Smooth muscle cell (in vitro differentiated cells): ENCODE results near the gene TBX1. TPM values are rescaled to one million over a fixed set of nuclear protein-coding genes. Genes with fewer than 3 reads are reported as not detected.

Experiments used
- DNase-seq: peaks from one replicate; lab custom pipeline; 2025; ENCODE audit not compliant: unreplicated experiment; lab: John Stamatoyannopoulos, UW
- H2AFZ ChIP-seq: fragments of 200-600 bp; sonication (generic); 2 replicates; pipeline ENCODE4 v1.6.0; 2016; ENCODE audit warnings: antibody characterized with exemption, low read depth, mild to moderate bottlenecking
- H3F3A ChIP-seq: fragments of 200-600 bp; sonication (generic); 2 replicates; pipeline ENCODE4 v1.6.0; 2017; ENCODE audit warnings: antibody characterized with exemption, low read depth
- H3K27ac ChIP-seq: fragments of 200-600 bp; sonication (generic); 2 replicates; pipeline ENCODE4 v1.5.1; 2016; ENCODE audit warnings: low read depth, mild to moderate bottlenecking
- H3K27me3 ChIP-seq: fragments of 200-600 bp; sonication (generic); 2 replicates; pipeline ENCODE4 v1.6.1; 2016; ENCODE audit warnings: low read depth, mild to moderate bottlenecking
- H3K36me3 ChIP-seq: fragments of 200-600 bp; sonication (generic); 2 replicates; pipeline ENCODE4 v1.5.1; 2016; ENCODE audit warnings: low read depth
- H3K4me1 ChIP-seq: fragments of 200-600 bp; sonication (generic); 2 replicates; pipeline ENCODE4 v1.5.1; 2016; ENCODE audit warnings: low read depth
- H3K4me2 ChIP-seq: fragments of 200-600 bp; sonication (generic); 2 replicates; pipeline ENCODE4 v1.6.0; 2016; ENCODE audit warnings: mild to moderate bottlenecking
- H3K4me3 ChIP-seq: fragments of 200-600 bp; sonication (generic); 2 replicates; pipeline ENCODE4 v1.5.1; 2016; ENCODE audit warnings: mild to moderate bottlenecking
- H3K79me2 ChIP-seq: fragments of 200-600 bp; sonication (generic); 2 replicates; pipeline ENCODE4 v1.6.0; 2016; ENCODE audit warnings: low read depth, mild to moderate bottlenecking
- H3K9ac ChIP-seq: fragments of 200-600 bp; sonication (generic); 2 replicates; pipeline ENCODE4 v1.6.0; 2016; ENCODE audit warnings: low read depth
- H3K9me3 ChIP-seq: fragments of 200-600 bp; sonication (generic); replicated peaks from 2 replicates; pipeline ENCODE4 v1.5.1; 2016; ENCODE audit warnings: low read depth
- H4K20me1 ChIP-seq: fragments of 200-600 bp; sonication (generic); 2 replicates; pipeline ENCODE4 v1.6.0; 2016; ENCODE audit warnings: low read depth
- WGBS: methylation state at CpG from one replicate; pipeline ENCODE4 v1.1.7; 2016; ENCODE audit warnings: low lambda C conversion rate; 5-methylcytosine and 5-hydroxymethylcytosine counted together
- polyA plus RNA-seq: library from polyadenylated mRNA; unstranded; fragments of >200 nt; fragmentation: Nextera tagmentation; extraction: Ambion mirVana; gene quantifications from 2 replicates; pipeline ENCODE4 v1.2.1, GENCODE V29; 2016
- total RNA-seq: library from RNA; depleted of rRNA; stranded (reverse); fragments of >200 nt; gene quantifications from 2 replicates; pipeline ENCODE4 v1.2.3, GENCODE V29; 2014
- TF ChIP-seq, protein P1 (sequence below): fragments of 200-600 bp; sonication (generic); IDR thresholded peaks from 2 replicates; pipeline ENCODE4 v1.5.1; 2017; ENCODE audit warnings: borderline replicate concordance, mild to moderate bottlenecking, antibody characterized with exemption; ENCODE audit not compliant: insufficient read depth, poor library complexity, severe bottlenecking

The TBX1 gene
- total RNA-seq (not detected in 2 replicates), polyA plus RNA-seq (not detected in 2 replicates)

DNA sequence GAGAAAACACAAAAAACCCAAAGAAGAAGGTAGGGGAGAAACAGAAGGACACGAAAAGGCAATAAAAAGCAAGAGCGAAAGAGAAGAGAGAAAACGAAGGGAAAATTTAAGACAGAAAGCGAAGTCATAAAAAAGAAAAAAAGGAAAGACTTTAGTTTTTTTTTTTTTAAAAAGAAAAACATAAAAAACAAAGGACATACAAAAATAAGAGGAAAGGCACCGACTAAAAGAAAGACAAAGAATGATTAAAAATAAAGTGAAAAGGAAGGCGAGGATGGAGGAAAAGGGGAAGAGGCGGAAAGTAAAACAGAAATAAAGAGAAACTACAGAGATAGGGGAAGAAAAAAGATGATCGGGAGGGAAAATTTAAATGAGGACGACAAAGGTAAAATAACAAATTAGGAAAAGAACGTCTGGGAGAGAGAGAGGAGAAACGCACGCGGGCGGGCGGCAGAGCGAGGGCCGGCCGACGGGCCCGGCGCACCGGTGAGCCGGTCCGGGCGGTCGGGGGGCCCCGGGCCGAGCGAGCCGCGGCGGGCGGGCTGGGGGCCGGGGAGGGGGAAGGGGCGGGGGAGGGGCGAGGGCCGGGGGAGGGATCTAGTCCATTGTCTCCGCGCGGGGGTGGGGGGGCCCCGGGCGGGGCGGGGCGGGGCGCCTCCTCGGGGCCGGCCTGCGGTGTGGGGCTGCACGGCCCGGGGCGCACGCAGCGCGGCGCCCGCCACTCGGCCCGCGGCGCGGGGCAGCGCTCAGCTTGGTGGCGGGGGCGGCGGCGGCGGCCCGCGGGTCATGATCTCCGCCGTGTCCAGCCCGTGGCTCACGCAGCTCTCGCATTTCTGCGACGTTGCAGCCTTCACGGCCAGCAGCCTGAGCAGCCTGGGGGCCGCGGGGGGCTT, at the start of gene TBX1:
Gene TBX1 (plus strand): TSS at position 721 of the 893 bp plus-strand sequence. CDS start 66 bp downstream, at position 787.
- Histone ChIP-seq H3K27me3 (peaks cover 94% of the 10 kb centered on the region), H3K27ac (no peak within 1 kb of the TSS), H3K4me2 (peak within 1 kb of the TSS; percentile 82), H3F3A (no peaks in the 10 kb centered on the region), H3K9me3 (no peaks in the 10 kb centered on the region), H3K9ac (no peak within 1 kb of the TSS), H3K79me2 (no peaks in the 10 kb centered on the region), H3K36me3 (no peaks in the 10 kb centered on the region), H2AFZ (no peak within 1 kb of the TSS), H3K4me1 (peaks cover 8% of the 10 kb centered on the region), H4K20me1 (no peaks in the 10 kb centered on the region), H3K4me3 (peak within 1 kb of the TSS; percentile 13)
- TF ChIP-seq, protein P1, sequence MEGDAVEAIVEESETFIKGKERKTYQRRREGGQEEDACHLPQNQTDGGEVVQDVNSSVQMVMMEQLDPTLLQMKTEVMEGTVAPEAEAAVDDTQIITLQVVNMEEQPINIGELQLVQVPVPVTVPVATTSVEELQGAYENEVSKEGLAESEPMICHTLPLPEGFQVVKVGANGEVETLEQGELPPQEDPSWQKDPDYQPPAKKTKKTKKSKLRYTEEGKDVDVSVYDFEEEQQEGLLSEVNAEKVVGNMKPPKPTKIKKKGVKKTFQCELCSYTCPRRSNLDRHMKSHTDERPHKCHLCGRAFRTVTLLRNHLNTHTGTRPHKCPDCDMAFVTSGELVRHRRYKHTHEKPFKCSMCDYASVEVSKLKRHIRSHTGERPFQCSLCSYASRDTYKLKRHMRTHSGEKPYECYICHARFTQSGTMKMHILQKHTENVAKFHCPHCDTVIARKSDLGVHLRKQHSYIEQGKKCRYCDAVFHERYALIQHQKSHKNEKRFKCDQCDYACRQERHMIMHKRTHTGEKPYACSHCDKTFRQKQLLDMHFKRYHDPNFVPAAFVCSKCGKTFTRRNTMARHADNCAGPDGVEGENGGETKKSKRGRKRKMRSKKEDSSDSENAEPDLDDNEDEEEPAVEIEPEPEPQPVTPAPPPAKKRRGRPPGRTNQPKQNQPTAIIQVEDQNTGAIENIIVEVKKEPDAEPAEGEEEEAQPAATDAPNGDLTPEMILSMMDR = no peak
- WGBS = 8% methylated on average over 10 of the region's 79 CpGs
- DNase-seq = no peak

DNA sequence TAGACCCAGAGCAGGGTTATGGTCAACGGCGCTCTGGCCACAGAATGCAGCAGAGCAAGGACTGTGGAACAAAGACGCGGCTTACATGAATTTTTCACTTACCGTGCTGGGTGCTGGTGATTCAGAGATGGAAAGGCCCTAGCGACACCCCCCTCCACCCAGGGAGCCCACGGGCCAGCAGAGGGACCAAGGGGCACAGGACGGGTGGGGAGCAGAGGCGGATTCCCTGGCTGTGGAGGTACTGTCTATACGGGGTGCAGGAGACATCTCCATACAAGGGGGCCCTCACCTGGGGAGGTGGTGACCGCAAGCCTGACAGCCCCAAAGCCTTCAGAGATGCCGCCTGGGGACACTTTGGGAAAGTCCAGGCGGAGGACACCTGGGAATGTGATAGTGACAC, 47.3 kb upstream of the TBX1 start:
- H3K4me2 ChIP-seq = no peak overlapping the region
- no peak overlapping the region for H3K27ac ChIP-seq
- H3K36me3 ChIP-seq = no peaks in the 10 kb centered on the region
- H3K27me3 ChIP-seq = no peaks in the 10 kb centered on the region
- peaks cover 4% of the 10 kb centered on the region for H3F3A ChIP-seq
- WGBS = 92% methylated on average over 13 of the region's 13 CpGs
- H3K4me1 ChIP-seq = peaks cover 7% of the 10 kb centered on the region
- no peaks in the 10 kb centered on the region for H3K79me2 ChIP-seq
- TF ChIP-seq, protein P1 = no peak
- H2AFZ ChIP-seq = no peak overlapping the region
- no peak for DNase-seq
- H3K4me3 ChIP-seq = no peak overlapping the region
- H3K9ac ChIP-seq = no peak overlapping the region
- peaks cover 6% of the 10 kb centered on the region for H4K20me1 ChIP-seq
- no peaks in the 10 kb centered on the region for H3K9me3 ChIP-seq

DNA sequence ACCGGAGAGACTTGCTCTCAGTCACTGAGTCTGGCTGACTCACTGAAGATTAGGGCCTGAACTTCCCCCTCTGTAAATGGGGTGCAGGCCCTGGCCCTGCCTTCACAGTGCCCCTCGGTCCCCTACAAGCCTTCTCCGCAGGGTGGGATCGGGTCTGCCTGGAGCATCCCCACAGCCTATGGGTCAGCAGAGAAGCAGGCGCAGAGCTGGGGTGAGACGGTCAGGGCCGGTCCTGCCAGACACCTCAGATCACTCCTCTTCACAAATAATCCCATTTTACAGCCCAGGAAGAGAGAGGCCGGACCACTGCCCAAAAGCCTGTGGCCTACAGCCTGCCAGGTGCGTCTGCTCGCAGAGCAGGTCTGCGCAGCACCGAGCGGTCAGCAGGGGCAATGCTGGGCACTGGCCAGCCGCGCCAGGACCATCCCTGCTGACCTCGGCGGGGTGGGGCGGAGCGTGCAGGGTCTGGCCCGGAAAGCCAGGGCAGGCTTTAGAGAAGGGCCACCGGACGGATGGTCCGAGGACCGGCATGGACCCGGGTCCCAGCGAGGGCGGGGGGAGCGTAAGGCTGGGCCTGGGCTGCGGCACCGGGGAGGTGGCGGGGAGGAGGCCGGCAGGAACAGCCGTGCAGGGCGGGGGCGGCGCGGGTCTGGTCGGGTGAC, 46.8 kb upstream of the TBX1 start:
- WGBS = 46% methylated on average over 29 of the region's 38 CpGs
- TF ChIP-seq, protein P1 = no peak
- peak overlapping the region; percentile 82 for H3K4me3 ChIP-seq

More for the DNA sequence above, 46.8 kb upstream of the TBX1 start:
- Histone ChIP-seq H2AFZ (peak overlapping the region; percentile 87), H4K20me1 (peaks cover 7% of the 10 kb centered on the region), H3K4me2 (peak overlapping the region; percentile 91), H3K27ac (no peak overlapping the region), H3F3A (peaks cover 4% of the 10 kb centered on the region), H3K9me3 (no peaks in the 10 kb centered on the region), H3K79me2 (no peaks in the 10 kb centered on the region), H3K9ac (no peak overlapping the region), H3K4me1 (peaks cover 12% of the 10 kb centered on the region), H3K27me3 (no peaks in the 10 kb centered on the region), H3K36me3 (no peaks in the 10 kb centered on the region)
- DNase-seq = no peak
